ENCODE measurements around the gene FOSL1. TPM values are rescaled to one million over a fixed set of nuclear protein-coding genes. Genes with fewer than 3 reads are reported as not detected.

FOSL1 gene
- total and polyA plus RNA-seq, 2 of the 13 experiments (the other 11 are each of a cell fraction or from before 2014, with no cell fraction given) = 4.0 to 4.1 TPM

DNA sequence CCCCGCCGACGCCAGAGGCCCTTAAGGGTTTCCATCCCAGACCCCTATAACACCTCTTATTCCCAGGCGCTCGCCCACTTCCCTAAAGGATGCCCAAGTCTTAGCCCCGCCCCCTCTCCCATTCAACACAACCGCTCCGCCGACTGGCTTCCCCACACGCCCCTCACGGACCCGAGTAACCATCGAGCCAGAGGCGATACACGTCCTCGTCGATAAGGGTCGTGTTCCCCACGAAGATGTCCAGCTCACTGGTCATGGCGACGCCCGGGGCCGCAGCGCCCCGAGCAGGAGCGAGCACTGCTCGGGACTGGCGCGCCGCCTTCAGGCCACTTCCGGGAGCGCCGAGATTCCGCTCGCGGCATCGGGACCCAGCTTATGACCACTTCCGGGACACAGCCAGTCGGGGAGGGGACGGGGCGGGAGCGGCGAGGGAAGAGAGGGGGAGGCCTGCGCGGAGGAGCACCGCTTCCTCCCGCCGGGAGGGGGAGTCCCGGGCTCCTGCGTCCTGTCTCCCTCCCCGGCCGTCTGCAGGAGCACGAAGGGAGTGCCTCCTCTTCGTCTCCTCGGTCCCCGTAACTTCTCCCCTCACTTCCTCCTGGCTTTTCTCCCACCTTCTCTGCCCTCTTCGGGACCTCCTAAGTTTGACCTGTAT lies 11.9 kb downstream of the FOSL1 start, which contains the start of gene FIBP (continued):
- TF ChIP-seq, protein P1, sequence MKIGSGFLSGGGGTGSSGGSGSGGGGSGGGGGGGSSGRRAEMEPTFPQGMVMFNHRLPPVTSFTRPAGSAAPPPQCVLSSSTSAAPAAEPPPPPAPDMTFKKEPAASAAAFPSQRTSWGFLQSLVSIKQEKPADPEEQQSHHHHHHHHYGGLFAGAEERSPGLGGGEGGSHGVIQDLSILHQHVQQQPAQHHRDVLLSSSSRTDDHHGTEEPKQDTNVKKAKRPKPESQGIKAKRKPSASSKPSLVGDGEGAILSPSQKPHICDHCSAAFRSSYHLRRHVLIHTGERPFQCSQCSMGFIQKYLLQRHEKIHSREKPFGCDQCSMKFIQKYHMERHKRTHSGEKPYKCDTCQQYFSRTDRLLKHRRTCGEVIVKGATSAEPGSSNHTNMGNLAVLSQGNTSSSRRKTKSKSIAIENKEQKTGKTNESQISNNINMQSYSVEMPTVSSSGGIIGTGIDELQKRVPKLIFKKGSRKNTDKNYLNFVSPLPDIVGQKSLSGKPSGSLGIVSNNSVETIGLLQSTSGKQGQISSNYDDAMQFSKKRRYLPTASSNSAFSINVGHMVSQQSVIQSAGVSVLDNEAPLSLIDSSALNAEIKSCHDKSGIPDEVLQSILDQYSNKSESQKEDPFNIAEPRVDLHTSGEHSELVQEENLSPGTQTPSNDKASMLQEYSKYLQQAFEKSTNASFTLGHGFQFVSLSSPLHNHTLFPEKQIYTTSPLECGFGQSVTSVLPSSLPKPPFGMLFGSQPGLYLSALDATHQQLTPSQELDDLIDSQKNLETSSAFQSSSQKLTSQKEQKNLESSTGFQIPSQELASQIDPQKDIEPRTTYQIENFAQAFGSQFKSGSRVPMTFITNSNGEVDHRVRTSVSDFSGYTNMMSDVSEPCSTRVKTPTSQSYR (CRISPR knock-in tag; IDR thresholded peaks at IDR 0.05; ENCODE audit: borderline replicate concordance) = peak; percentile 30; the same call in 1 of the 2 replicates
- TF ChIP-seq ZNF329 (CRISPR knock-in tag; IDR thresholded peaks at IDR 0.05; ENCODE audit: low read depth) = peak; percentile 48; the same call in 1 of the 2 replicates

DNA sequence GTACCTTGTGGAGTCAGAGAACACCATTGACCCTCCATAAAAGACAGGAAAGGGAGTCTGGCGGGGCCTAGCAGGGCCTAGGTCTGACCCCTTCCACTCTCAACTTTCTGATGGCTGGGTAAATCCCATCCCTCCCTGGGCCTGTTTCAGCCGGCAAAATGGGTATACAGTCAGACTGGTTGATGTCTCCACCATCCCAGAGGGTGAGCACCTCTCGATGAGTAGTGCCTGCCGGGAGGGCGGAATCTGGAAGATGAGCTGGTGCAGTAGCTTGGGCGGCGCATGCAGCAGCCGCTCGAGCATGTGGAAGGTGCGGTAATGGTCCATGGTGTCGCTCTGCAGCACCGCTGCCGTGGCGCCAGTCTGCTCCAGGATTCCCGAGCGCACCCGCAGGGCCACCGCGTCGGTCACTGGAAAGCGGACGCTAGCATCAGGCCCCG lies 12.4 kb downstream of the FOSL1 start:
- in situ Hi-C loops (cut with HindIII; ENCODE audit: extremely low pct_ligation_motif_present, low pct_unique_long_range_greater_than_20kb) = no loop called here
- H3K36me3 ChIP-seq (replicated peaks in 1 of 2; ENCODE audit: control insufficient read depth in 1 of 2, insufficient read depth in 2 of 2, low read length in 2 of 2) = peaks cover 4 to 16% of the 10 kb centered on the region in 2 experiments; a peak in 4 of 5 replicates
- no peaks in the 10 kb centered on the region for H3K9me3 ChIP-seq (ENCODE audit: low read length)
- H4K20me1 ChIP-seq (ENCODE audit: insufficient read depth, low read length) = no peaks in the 10 kb centered on the region
- DNase-seq (ENCODE audit: low spot score) (no peak), ATAC-seq (peak; percentile 6), FAIRE-seq (no peak)
- no peaks in the 10 kb centered on the region; a peak in 1 of 5 replicates for H3K27me3 ChIP-seq (ENCODE audit: control insufficient read depth in 1 of 2, insufficient read depth in 2 of 2, low read length in 2 of 2)
- BruUV-seq (replicated peaks) = TSS peak; percentile 54
- H2AFZ ChIP-seq (ENCODE audit: low read length) = no peak overlapping the region
- peaks cover 5% of the 10 kb centered on the region for H3K79me2 ChIP-seq (ENCODE audit: insufficient read depth, low read length)
- peak overlapping the region; percentile 70 for H3K9ac ChIP-seq (ENCODE audit: insufficient read depth, low read depth, low read length)
- H3K4me2 ChIP-seq (ENCODE audit: low read depth, low read length) = peak overlapping the region; percentile 96
- WGBS (ENCODE audit: low lambda C conversion rate) = 0% methylated on average over 14 of the region's 23 CpGs
- ChIA-PET CTCF (ENCODE audit: low intra/inter-chr PET ratio, low total read pairs) (interaction anchor here (1.1 to 6.9 kb wide), 5 partner anchors 11 to 143 kb away, joined by 3 to 63 read pairs (median 4); no protein-coding TSS in a partner anchor), POLR2A (interaction anchor here (0.6 to 7.6 kb wide), 31 partner anchors 9 to 235 kb away, joined by 3 to 95 read pairs (median 5); partner anchors contain the start of genes BANF1, C11orf68, CFL1 and EFEMP2)
- H3K4me1 ChIP-seq (ENCODE audit: insufficient read depth, low read length) = peaks cover 67% of the 10 kb centered on the region
- intact Hi-C loops (cut with micrococcal nuclease; ENCODE audit: unreplicated experiment) = loop anchor here (1.0 to 5.0 kb wide), 4 partner anchors 29 to 102 kb away; partner anchors contain the start of genes CFL1 and SART1
- H3K4me3 ChIP-seq (replicated peaks in 1 of 3; ENCODE audit: insufficient read depth in 1 of 3, low read depth in 2 of 3, low read length in 3 of 3) = peak overlapping the region; percentile 74 to 91 (median 87)
- H3K27ac ChIP-seq (ENCODE audit: extremely low read length, insufficient read depth, low read length) = peak overlapping the region; percentile 37
- TF ChIP-seq ZNF317 (CRISPR knock-in tag; IDR thresholded peaks at IDR 0.05) (no peak), ZNF207 (IDR thresholded peaks at IDR 0.05; ENCODE audit: borderline replicate concordance) (no peak), ZNF768 (CRISPR knock-in tag; IDR thresholded peaks at IDR 0.05) (no peak), JDP2 (CRISPR knock-in tag; IDR thresholded peaks at IDR 0.05; ENCODE audit: borderline replicate concordance) (no peak), ZNF138 (CRISPR knock-in tag; IDR thresholded peaks at IDR 0.05; ENCODE audit: low read depth) (0 out of 2 replicates have a peak, but pooled peaks have one; percentile 56), NKX3-1 (CRISPR knock-in tag; IDR thresholded peaks at IDR 0.05) (0 out of 2 replicates have a peak, but pooled peaks have one; percentile 10), HNRNPLL (IDR thresholded peaks at IDR 0.05; ENCODE audit: low read depth, low read length, poor library complexity, severe bottlenecking) (peak; percentile 33), RARG (CRISPR knock-in tag; IDR thresholded peaks at IDR 0.05; ENCODE audit: low read depth) (no peak), ZFP36L1 (CRISPR knock-in tag; IDR thresholded peaks at IDR 0.05) (0 out of 2 replicates have a peak, but pooled peaks have one; percentile 49), ESRRA (CRISPR knock-in tag; IDR thresholded peaks at IDR 0.05; ENCODE audit: low read depth) (0 out of 2 replicates have a peak, but pooled peaks have one; percentile 16)
- TF ChIP-seq, protein P2, sequence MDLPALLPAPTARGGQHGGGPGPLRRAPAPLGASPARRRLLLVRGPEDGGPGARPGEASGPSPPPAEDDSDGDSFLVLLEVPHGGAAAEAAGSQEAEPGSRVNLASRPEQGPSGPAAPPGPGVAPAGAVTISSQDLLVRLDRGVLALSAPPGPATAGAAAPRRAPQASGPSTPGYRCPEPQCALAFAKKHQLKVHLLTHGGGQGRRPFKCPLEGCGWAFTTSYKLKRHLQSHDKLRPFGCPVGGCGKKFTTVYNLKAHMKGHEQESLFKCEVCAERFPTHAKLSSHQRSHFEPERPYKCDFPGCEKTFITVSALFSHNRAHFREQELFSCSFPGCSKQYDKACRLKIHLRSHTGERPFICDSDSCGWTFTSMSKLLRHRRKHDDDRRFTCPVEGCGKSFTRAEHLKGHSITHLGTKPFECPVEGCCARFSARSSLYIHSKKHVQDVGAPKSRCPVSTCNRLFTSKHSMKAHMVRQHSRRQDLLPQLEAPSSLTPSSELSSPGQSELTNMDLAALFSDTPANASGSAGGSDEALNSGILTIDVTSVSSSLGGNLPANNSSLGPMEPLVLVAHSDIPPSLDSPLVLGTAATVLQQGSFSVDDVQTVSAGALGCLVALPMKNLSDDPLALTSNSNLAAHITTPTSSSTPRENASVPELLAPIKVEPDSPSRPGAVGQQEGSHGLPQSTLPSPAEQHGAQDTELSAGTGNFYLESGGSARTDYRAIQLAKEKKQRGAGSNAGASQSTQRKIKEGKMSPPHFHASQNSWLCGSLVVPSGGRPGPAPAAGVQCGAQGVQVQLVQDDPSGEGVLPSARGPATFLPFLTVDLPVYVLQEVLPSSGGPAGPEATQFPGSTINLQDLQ (CRISPR knock-in tag; IDR thresholded peaks at IDR 0.05) = peak; percentile 43; the same call in 1 of the 2 replicates
